Endometrial microvascular endothelial cells (primary cell): ENCODE measurements around the gene ELN. TPM values are rescaled to one million over a fixed set of nuclear protein-coding genes. Genes with fewer than 3 reads are reported as not detected.

Experiments
- in situ Hi-C: cut with HindIII; loops from 2 replicates; pipeline ENCODE4 v1.10.0; 2017; ENCODE audit warnings: low sequenced_read_pairs, low pct_unique_long_range_greater_than_20kb; ENCODE audit errors: inconsistent ontology term
- total RNA-seq: library from RNA; depleted of rRNA; stranded (reverse); fragments of >200 nt; gene quantifications from one replicate; pipeline ENCODE4 v1.2.3, GENCODE V29; 2015; ENCODE audit errors: inconsistent ontology term

The ELN gene
- total RNA-seq, 1 donor from 2014 or later = not detected

GRCh38 chr7:74078461-74078860, 50.5 kb downstream of the ELN start:
- in situ Hi-C loops = loop anchor here (25.0 kb wide), 1 partner anchor 109 kb away; no protein-coding TSS in a partner anchor

GRCh38 chr7:74082770-74083116, 54.8 kb downstream of the ELN start:
- in situ Hi-C loops = loop anchor here (25.0 kb wide), 1 partner anchor 105 kb away; no protein-coding TSS in a partner anchor

GRCh38 chr7:74083117-74083876, 55.3 kb downstream of the ELN start, which contains the start of gene LIMK1:
TSS of gene LIMK1 (plus strand) at chr7:74083804. CDS start at chr7:74083991, 187 bp downstream.
- in situ Hi-C loops = loop anchor here (25.0 kb wide), 1 partner anchor 104 kb away; no protein-coding TSS in a partner anchor

GRCh38 chr7:74083928-74084721, 56.2 kb downstream of the ELN start:
- in situ Hi-C loops = loop anchor here (25.0 kb wide), 1 partner anchor 103 kb away; no protein-coding TSS in a partner anchor

- in situ Hi-C loops = loop anchor here (25.0 kb wide), 1 partner anchor 102 kb away; no protein-coding TSS in a partner anchor
Measured at GRCh38 chr7:74084722-74085578, 57.0 kb downstream of the ELN start.

- in situ Hi-C loops = loop anchor here (25.0 kb wide), 1 partner anchor 99 kb away; no protein-coding TSS in a partner anchor
Measured at GRCh38 chr7:74087791-74088453, 59.9 kb downstream of the ELN start.

GRCh38 chr7:74092321-74092963, 64.5 kb downstream of the ELN start:
- in situ Hi-C loops = loop anchor here (25.0 kb wide), 1 partner anchor 95 kb away; no protein-coding TSS in a partner anchor

- in situ Hi-C loops = loop anchor here (25.0 kb wide), 1 partner anchor 94 kb away; no protein-coding TSS in a partner anchor
Measured at GRCh38 chr7:74092964-74093471, 65.0 kb downstream of the ELN start.

- in situ Hi-C loops = loop anchor here (25.0 kb wide), 1 partner anchor 94 kb away; no protein-coding TSS in a partner anchor
Measured at GRCh38 chr7:74093671-74094223, 65.8 kb downstream of the ELN start.

GRCh38 chr7:74094224-74095101, 66.5 kb downstream of the ELN start:
- in situ Hi-C loops = loop anchor here (25.0 kb wide), 1 partner anchor 93 kb away; no protein-coding TSS in a partner anchor

GRCh38 chr7:74095135-74095534, 67.2 kb downstream of the ELN start:
- in situ Hi-C loops = loop anchor here (25.0 kb wide), 1 partner anchor 92 kb away; no protein-coding TSS in a partner anchor

GRCh38 chr7:74097937-74098614, 70.1 kb downstream of the ELN start:
- in situ Hi-C loops = loop anchor here (25.0 kb wide), 1 partner anchor 89 kb away; no protein-coding TSS in a partner anchor

GRCh38 chr7:74099031-74099430, 71.1 kb downstream of the ELN start:
- in situ Hi-C loops = loop anchor here (25.0 kb wide), 1 partner anchor 88 kb away; no protein-coding TSS in a partner anchor

GRCh38 chr7:74101061-74101681, 73.2 kb downstream of the ELN start:
- in situ Hi-C loops = no loop called here

GRCh38 chr7:74103219-74103772, 75.3 kb downstream of the ELN start:
- in situ Hi-C loops = no loop called here
